ENCODE measurements around the gene UBL7. TPM values are rescaled to one million over a fixed set of nuclear protein-coding genes. Genes with fewer than 3 reads are reported as not detected.

UBL7 gene
- total and polyA plus RNA-seq, 2 of the 8 experiments (the other 6 are each of a cell fraction or from before 2014, with no cell fraction given), result 71.5 to 183 TPM

GRCh38 chr15:74506515-74506840 lies 45.5 kb upstream of the UBL7 start:
- no peak for DNase-seq (ENCODE audit: low read depth in 1 of 2, low spot score in 2 of 2)
- no peaks in the 10 kb centered on the region for H3K79me2 ChIP-seq (ENCODE audit: control insufficient read depth in 1 of 2, insufficient read depth in 2 of 2, low read length in 2 of 2)
- H3K23ac ChIP-seq (ENCODE audit: insufficient read length), result no peak overlapping the region
- no peaks in the 10 kb centered on the region for H3K27me3 ChIP-seq (replicated peaks in 1 of 4; ENCODE audit: control insufficient read depth in 3 of 4, extremely low read depth in 1 of 4, insufficient read depth in 3 of 4, low read length in 3 of 4)
- H3K27ac ChIP-seq (ENCODE audit: low read depth, low read length), result no peak overlapping the region
- 88% methylated on average over 4 of the region's 4 CpGs; no CpG with 5 or more reads in 1 of the 2 experiments for WGBS, 2 experiments (ENCODE audit: extremely low coverage in 1 of 2, insufficient coverage in 1 of 2, insufficient read length in 1 of 2, insufficient replicate concordance in 2 of 2, low coverage in 1 of 2, low lambda C conversion rate in 2 of 2, missing lambda C conversion rate in 1 of 2)
- H3K4me1 ChIP-seq (replicated peaks in 1 of 4; ENCODE audit: control insufficient read depth in 3 of 4, insufficient read depth in 4 of 4, low read length in 3 of 4), result no peaks in the 10 kb centered on the region
- H3K79me1 ChIP-seq (ENCODE audit: low read depth, low read length), result no peaks in the 10 kb centered on the region
- H3K14ac ChIP-seq (ENCODE audit: insufficient read length), result no peak overlapping the region
- H3K23me2 ChIP-seq (ENCODE audit: low read depth, low read length), result no peaks in the 10 kb centered on the region
- H4K8ac ChIP-seq (ENCODE audit: extremely low read depth, insufficient read depth, low read length), result no peak overlapping the region
- no peak overlapping the region for H4K5ac ChIP-seq (ENCODE audit: insufficient read length, low read depth, low read length)
- no peak overlapping the region for H2AK5ac ChIP-seq (ENCODE audit: low read depth, low read length)
- H2BK15ac ChIP-seq (ENCODE audit: low read length), result no peak overlapping the region
- ChIA-PET POLR2A (ENCODE audit: partially characterized antibody) (interaction anchor here (1.1 to 1.4 kb wide), 2 partner anchors 17 to 34 kb away, joined by 3 to 4 read pairs; partner anchors contain the start of gene ARID3B), CTCF (ENCODE audit: partially characterized antibody) (no interaction called here)
- H3K9me3 ChIP-seq (ENCODE audit: insufficient read depth in 2 of 2, low read depth in 1 of 2, low read length in 1 of 2), result no peaks in the 10 kb centered on the region
- TF ChIP-seq E2F6 (IDR thresholded peaks at IDR 0.05), result no peak
- TF ChIP-seq RAD21 (IDR thresholded peaks at IDR 0.05 in 1 of 2, conservative IDR thresholded peaks at IDR 0.05 in 1 of 2; ENCODE audit: low read depth in 2 of 2, low read length in 2 of 2), result no peak
- TF ChIP-seq SUZ12 (IDR thresholded peaks at IDR 0.05; ENCODE audit: low read length), result no peak
- TF ChIP-seq CTCF (IDR thresholded peaks at IDR 0.05; ENCODE audit: control extremely low read depth in 1 of 3, insufficient read depth in 1 of 3, low read depth in 1 of 3, low read length in 3 of 3), result no peak
- TF ChIP-seq USF2 (IDR thresholded peaks at IDR 0.05; ENCODE audit: low read length), result no peak
- no peak overlapping the region for H2BK5ac ChIP-seq (ENCODE audit: low read depth, low read length)
- H3K56ac ChIP-seq (replicated peaks; ENCODE audit: insufficient read length, low read depth, low read length), result no peak overlapping the region
- no peak overlapping the region for H3K4me3 ChIP-seq (ENCODE audit: extremely low read depth in 1 of 4, insufficient read depth in 2 of 4, low read depth in 3 of 4, low read length in 4 of 4)
- no peak overlapping the region for H3K18ac ChIP-seq (ENCODE audit: extremely low read depth, low read length)
- H2AFZ ChIP-seq (ENCODE audit: low read length), result no peak overlapping the region
- H3K9ac ChIP-seq (replicated peaks in 1 of 4; ENCODE audit: extremely low read depth in 1 of 4, low read depth in 3 of 4, low read length in 3 of 4), result no peak overlapping the region
- H4K20me1 ChIP-seq (replicated peaks in 1 of 2; ENCODE audit: control insufficient read depth in 1 of 2, insufficient read depth in 2 of 2, low read length in 2 of 2), result no peaks in the 10 kb centered on the region
- no peak for FAIRE-seq
- no peaks in the 10 kb centered on the region for H3K36me3 ChIP-seq (ENCODE audit: control insufficient read depth in 2 of 4, insufficient read depth in 4 of 4, low read length in 3 of 4)
- H4K91ac ChIP-seq (replicated peaks; ENCODE audit: insufficient read length, low read length), result no peak overlapping the region
- H2BK12ac ChIP-seq (ENCODE audit: low read depth, low read length), result no peak overlapping the region
- no peak overlapping the region for H3K4me2 ChIP-seq (ENCODE audit: insufficient read depth in 1 of 2, low read depth in 2 of 2, low read length in 2 of 2)
- no peak overlapping the region for H3K4ac ChIP-seq (replicated peaks; ENCODE audit: insufficient read length, low read depth, low read length)
- no peak overlapping the region for H2BK20ac ChIP-seq (ENCODE audit: low read length)
- no peak overlapping the region for H2BK120ac ChIP-seq (replicated peaks; ENCODE audit: low read depth, low read length)

Measured in H1 (cell line).